GM15510 (cell line): ENCODE measurements around the gene CDKAL1.

Source experiments
- POLR2A ChIP-seq: IDR thresholded peaks from 3 replicates; pipeline ENCODE4 v1.6.1; 2011; ENCODE audit warnings: borderline replicate concordance; ENCODE audit not compliant: insufficient read length; ENCODE audit errors: extremely low read depth

Gene CDKAL1

DNA sequence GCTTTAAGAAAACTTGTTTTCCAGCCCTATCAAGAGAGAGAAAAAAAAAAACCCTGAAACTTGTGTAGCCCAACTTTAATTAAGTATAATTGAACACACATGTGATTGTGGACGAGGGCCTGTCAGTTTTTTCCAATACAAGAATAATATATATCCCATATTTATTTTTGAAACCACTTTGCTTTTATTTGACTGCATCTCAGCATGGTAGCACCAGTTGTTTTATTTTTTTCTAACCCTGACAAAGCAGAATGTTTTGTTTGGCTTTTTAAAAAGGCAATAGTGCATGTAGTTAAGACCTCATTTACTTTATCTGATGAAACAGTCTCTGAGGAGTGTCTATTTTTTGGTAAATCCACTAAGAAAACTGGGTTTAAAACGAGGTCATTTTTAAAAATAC lies 257.7 kb downstream of the CDKAL1 start:
- no peak for TF ChIP-seq POLR2A

DNA sequence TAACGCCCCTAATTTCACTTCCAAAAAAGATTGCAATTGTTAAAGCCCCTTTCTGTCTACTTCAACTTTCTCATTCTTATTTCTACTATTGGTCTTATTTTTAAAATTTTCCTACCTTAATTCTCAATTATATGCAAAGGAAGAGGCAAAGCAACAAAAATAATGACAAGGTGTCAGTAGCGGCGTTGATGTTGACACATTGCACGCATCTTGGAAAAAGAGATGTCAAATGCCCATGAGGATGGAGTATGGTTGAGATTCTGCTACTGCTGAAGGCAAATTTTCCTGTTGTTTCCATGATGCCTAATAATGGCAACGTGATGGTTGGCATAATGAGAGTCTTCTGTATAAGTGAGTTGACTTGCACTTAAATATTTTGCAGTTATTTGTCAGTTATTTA lies 258.9 kb downstream of the CDKAL1 start:
- TF ChIP-seq POLR2A: no peak

DNA sequence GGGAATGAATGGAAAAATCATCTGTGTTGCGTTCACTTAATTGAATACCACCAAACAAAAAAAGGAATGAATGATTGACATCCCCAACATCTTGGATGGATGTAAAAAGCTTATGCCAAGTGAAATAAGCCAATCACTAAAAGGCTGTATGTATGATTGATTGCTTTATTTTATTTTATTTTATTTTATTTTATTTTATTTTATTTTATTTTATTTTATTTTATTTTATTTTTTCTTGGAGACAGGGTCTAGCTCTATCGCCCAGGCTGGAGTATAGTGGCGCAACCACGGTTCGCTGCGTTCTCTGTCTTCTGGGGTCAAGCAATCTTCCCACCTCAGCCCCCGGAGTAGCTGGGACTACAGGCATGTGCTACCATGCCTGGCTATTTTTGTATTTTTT lies 263.3 kb downstream of the CDKAL1 start:
- no peak for TF ChIP-seq POLR2A

DNA sequence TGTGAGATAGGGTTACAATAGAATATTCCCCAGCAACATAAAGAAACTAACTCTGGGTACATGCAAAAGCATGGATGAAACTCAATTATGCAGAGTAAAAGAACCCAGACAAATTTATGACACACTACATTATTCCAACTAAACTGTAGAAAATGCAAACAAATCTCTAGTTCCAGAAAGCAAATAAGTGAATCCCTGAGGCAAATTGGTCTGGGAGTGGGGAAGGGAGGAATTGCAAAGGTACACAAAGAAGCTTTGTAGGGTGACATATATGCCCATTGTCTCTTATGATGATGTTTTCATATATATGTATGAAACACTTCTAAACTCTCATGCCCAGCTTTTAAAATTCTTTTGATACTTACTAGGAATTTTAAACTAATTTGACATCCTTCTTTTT lies 266.0 kb downstream of the CDKAL1 start:
- TF ChIP-seq POLR2A: no peak

DNA sequence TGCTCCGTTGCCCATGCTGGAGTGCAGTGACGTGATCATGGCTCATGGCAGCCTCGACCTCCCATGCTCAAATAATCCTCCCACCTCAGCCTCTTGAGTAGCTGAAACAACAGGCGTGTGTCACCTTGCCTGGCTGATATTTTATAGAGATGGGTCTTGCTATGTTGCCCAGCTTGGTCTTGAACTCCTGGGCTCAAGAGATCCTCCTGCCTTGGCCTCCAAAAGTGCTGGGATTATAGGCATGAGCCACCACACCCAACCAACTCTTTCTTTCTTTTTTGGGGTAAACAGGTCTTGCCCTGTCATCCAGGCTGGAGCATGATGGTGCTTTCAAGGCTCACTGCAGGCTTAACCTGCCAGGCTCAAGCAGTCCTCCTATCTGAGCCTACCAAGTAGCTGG lies 266.4 kb downstream of the CDKAL1 start:
- TF ChIP-seq POLR2A: no peak

DNA sequence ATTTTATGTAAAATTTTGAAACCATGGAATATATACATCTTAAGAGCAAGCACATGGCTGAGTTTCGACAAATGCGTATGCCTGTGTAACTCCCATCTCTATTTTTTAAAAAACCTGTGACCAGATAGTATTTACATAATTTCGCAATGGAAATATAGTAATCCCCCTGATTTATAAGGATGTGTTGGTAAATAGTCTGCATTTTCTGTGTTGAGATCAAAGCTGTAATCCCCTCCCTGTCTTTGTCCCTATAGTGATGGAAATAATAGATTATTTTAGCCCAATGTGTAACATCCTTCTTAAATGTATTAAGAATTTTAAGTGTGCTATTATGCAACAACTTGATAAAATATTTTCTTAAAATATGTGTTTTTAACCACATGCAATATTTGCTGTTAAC lies 267.3 kb downstream of the CDKAL1 start:
- no peak for TF ChIP-seq POLR2A

DNA sequence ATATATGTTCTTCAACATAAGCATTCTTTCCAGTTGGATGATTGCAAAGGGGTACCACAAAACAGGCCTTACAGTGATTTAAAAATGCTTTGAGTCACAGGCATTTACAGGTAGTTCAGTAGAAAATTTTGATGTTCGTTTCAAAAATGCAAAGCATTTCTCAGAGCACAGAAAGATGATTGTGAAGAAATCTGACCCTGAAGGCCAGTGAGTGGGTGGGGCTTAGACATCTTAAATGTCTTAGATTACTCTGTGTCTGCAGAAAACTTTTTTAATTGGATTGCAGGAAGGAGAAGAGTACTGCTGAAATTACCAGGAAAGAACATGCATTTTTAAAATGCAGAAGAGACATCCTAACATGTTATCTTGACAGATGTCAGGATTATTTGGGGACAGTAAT lies 268.3 kb downstream of the CDKAL1 start:
- no peak for TF ChIP-seq POLR2A

DNA sequence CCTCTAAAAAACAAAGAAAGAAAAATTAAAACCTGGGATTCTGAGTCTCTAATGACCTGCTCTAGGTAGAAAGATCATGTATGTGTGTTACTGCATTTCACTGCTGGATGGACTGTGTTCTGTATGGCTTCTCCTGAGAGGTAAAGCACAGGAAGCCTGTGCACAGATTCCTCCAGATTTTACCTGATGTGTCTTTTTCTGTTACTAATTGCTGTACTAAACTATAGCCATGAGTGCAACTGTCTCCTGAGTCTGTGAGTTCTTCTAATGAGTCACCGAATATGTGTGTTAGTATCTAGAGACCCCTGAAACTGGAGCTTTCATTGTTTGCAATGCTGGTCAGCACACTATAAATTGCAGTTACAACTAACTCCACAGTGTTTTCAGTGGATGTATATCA lies 270.8 kb downstream of the CDKAL1 start:
- TF ChIP-seq POLR2A: no peak

DNA sequence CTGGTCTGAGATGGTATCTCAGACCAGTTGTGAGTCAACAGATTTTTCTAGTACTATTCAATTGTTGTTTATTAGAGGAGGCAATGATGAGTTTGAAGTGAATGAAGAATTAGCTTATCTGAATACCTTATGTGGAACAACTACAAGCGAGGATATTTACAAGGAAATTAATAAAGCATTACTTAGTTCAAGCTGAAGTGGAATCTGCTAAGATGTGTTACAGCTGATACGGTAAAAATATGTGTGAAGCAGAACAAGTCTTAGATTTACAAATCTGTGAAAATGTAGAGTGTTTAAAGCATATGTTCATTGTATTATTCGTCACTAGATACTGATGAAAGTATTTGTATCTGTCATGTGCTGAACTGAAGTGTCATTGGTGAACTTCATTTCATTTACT lies 272.4 kb downstream of the CDKAL1 start:
- no peak for TF ChIP-seq POLR2A

DNA sequence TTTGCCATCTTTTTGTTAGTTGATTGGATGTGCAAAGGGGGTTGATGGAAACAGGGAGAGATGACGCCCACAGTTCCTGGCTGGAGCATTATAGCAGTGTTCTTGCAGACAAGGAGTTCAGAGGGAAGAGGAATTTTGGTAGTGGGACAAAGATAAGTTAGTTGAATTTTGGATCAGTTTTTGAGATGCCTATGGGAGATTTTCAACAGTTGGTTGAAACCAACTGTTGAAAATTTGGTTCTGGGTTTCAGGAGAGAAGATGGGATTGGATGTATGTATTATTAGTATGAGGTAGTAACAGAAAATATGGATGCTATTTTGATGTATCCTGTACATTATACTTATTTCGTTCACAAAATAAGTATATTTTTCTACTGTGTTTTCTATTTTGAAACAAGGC lies 274.2 kb downstream of the CDKAL1 start:
- no peak for TF ChIP-seq POLR2A

DNA sequence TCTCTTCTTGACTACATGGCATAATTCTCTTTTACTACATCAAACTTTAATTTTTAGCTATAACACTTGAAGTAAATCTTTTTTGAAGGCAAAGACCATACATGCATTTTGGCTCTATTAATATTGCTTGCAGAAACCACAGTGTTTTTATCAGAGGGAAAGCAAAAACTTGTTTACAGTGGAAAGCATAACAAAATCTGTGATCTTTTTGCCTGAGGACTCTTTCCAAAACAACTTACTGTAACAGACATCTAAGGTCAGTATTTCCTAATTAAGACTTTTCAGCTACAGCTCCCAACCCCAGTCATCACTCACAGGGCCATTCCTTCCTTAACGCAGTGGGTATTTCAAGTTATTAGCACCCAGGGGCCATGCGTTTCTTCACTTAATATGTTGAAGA lies 274.7 kb downstream of the CDKAL1 start:
- TF ChIP-seq POLR2A: no peak

DNA sequence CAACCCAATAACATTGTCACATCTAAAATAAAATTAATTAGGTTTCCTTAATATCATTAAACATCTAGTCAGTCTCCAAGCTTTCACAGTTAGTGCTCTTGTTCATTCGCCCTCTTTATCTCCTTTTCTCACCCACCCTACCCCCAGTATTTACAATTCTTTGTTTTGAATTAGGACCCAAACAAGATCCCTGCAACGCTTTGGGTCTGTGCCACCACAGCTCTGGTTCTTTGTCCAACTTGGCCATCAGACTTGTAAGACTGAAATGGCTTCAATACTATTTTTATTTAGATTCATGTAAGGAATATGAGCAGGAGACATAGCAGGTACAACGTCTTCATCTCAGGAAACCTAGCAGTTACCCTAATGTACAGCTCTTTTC lies 276.5 kb downstream of the CDKAL1 start:
- TF ChIP-seq POLR2A: no peak

DNA sequence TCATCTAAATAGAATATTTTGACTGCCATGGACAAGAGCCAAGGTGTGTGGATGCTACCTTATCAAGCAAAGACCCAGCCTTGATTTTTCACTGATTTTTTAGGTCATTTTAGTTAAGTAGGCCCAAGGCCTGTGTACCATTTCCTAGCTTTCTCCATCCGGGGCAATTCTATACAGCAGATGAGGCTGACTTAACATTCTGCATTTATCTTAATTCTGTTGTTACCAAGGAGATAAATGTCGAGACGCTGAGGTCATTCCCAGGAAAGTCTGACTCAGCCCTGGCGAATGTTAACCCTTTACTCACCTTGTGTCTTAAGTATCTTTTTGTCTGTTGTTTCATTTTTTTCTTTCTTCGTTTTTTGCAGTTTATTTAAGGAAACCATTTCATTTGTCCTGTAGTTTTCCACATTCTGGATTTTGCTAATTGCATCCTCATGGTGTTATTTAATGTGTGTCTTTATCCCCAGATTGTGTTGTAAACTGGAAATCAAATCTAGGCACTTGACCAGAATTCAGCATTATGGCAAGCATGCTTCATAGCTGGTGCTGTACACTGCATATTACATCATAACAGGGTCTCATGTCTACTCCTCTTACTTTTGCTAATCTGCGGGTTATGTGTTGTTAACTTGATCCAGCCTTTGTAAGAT lies 277.0 kb downstream of the CDKAL1 start:
- TF ChIP-seq POLR2A: no peak

DNA sequence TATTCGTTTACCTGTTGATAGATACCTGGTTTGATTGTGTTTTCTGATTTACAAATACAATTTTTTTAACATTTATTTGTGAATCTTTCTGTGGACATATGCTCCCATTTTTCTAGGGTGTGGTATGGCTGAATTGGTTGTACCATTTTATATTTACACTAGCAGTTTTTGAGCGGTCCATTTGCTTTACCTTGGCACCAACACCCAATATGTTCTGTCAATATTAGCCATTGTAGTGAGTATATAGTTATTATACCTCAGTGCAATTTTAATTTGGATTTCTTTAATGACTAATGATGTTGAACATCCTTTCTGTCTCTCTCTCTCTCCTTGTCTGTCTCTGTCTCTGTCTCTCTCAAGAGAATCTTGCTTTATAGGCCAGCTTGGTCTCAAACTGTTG lies 278.5 kb downstream of the CDKAL1 start:
- TF ChIP-seq POLR2A: no peak

DNA sequence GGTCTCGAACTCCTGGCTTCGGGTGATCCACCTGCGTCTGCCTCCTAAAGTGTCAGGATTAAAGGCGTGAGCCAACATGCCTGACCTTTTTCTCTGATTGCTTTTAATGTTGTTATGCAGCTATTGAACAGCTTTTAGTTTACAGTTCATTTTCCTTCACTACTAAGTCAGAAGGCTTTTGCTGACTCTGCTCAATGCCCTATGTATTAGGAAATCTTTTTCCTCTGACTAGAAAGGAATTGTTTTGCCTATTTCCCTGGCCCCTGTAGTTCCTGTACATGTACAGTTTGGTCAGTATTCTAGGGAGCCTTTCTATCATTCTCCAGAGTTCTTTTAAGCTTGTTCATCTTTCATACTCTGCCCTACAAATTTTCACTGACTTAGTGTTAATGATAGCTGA lies 280.2 kb downstream of the CDKAL1 start:
- TF ChIP-seq POLR2A: no peak

DNA sequence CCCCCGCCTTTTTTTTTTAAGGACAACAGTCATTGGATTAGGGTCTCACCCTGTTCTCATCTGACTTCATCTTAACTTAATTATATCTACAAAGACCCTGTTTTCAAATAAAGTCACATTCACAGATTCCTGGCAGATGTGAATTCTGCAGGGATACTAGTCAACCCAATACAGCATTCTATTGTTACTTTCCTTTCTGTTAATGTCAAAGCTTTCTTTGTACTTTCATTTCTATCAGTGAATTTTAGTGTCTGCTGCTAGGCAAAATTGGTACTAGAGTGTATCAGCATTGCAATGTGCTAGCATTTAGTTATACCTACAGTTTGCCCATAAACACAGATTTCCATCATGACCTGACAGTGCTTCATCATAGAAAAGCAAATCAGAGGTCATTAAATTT lies 281.9 kb downstream of the CDKAL1 start:
- no peak for TF ChIP-seq POLR2A

DNA sequence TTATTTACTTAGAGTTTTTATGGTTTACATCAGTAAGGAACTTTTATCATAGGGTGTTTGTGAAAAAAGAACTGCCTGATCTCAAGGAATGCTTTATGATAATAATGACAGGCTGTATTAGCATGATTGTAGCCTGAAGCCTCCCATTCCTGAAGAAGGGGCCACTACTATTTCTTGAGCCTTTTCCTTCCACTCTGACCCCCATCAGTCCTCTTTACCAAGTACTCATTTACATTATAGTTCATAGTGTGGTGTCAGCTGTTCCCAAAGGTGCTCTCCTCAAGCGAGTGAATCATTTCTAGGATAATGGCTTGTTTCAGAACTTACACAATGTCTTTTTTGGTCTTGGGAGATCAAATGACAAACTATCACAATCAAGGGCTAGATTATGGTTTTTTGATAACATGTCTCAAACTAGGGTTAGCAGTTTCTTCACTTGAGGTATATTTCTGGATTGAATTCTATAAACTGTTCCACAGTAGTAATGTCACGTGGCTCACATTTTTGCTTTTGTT lies 283.6 kb downstream of the CDKAL1 start:
- TF ChIP-seq POLR2A: no peak

DNA sequence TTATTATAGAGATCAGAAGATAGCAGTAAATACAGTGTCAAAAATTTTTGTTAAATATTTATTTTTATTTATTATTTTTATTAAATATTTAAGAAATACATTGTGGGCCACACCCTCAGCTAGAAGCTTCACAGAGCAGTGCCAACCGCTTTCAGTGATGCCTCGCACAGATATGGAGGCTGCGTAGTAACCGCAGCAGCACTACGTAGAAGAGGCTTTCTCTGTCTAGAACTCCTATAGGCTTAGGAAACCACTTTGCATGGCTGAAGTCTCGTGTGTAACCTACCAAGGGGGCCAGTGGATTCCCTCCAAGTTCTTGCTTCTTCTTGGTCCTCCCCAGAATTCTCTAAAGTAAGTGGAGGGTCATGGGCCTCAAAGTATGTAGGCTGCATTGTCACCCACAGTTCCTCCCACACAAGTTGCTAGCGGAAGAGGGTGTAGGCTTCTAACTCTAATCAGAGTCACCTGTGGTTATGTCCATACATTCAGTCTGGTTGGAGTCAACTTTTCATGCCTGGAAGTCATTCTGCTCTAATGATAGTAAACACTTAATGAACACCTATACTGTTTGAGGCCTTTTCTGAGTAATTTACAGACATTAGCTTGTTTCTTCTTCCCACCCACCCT lies 285.6 kb downstream of the CDKAL1 start:
- no peak for TF ChIP-seq POLR2A

DNA sequence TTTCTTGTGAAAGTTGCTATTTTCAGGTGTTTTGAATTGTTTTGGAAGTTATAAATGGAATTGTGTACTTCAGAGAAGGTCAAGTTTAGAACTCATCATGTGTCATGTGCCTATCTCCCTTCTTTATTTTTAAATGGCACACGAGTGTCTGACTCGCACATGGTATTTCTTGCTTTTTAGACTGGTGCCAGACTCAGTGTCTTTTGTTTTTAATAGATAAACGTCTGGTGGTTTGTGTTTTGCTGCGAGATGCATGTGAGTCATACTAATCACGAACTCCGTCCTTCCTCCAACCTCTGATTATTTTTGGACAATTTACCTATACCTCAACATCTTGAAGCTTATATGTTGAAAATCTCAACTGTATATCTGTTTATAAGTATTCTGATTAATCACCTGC lies 292.1 kb downstream of the CDKAL1 start:
- TF ChIP-seq POLR2A: no peak
